GM19467 (cell line): ENCODE data around the gene ZNF784.

Experiments used
- ATAC-seq: cut with Tn5 transposase; IDR thresholded peaks from one replicate; pipeline ENCODE4 v1.9.1; 2021; ENCODE audit warnings: mild to moderate bottlenecking, moderate library complexity; ENCODE audit not compliant: unreplicated experiment

The ZNF784 gene

GRCh38 chr19:55644191-55644833 lies 19.9 kb upstream of the ZNF784 start:
- ATAC-seq, result no peak

GRCh38 chr19:55643887-55644176 lies 19.5 kb upstream of the ZNF784 start:
- no peak for ATAC-seq

- ATAC-seq, result no peak
Observed at GRCh38 chr19:55643003-55643886, 18.9 kb upstream of the ZNF784 start, which contains the start of gene ZNF581. Gene ZNF581 (plus strand): TSS chr19:55643649. CDS start chr19:55644572, 923 bp downstream.

GRCh38 chr19:55642153-55643002 lies 18.0 kb upstream of the ZNF784 start:
- no peak for ATAC-seq

GRCh38 chr19:55641426-55642152 lies 17.2 kb upstream of the ZNF784 start:
- no peak for ATAC-seq

GRCh38 chr19:55640577-55641425 lies 16.4 kb upstream of the ZNF784 start, which contains the start of gene ZNF580:
Gene ZNF580 (plus strand): TSS chr19:55641002. CDS start chr19:55642509, 1,507 bp downstream.
- no peak for ATAC-seq

GRCh38 chr19:55640043-55640576 lies 15.7 kb upstream of the ZNF784 start:
- no peak for ATAC-seq

- ATAC-seq, result no peak
Observed at GRCh38 chr19:55638864-55639359, 14.5 kb upstream of the ZNF784 start.

- no peak for ATAC-seq
Observed at GRCh38 chr19:55637534-55637933, 13.2 kb upstream of the ZNF784 start.

GRCh38 chr19:55636723-55637122 lies 12.4 kb upstream of the ZNF784 start:
- no peak for ATAC-seq

- ATAC-seq, result no peak
Observed at GRCh38 chr19:55635856-55636440, 11.6 kb upstream of the ZNF784 start.

- ATAC-seq, result no peak
Observed at GRCh38 chr19:55635334-55635717, 11.0 kb upstream of the ZNF784 start.

GRCh38 chr19:55633861-55634260 lies 9.5 kb upstream of the ZNF784 start:
- ATAC-seq, result no peak

GRCh38 chr19:55632463-55632834 lies 8.1 kb upstream of the ZNF784 start:
- ATAC-seq, result no peak

GRCh38 chr19:55626350-55626749 lies 2.0 kb upstream of the ZNF784 start:
- ATAC-seq, result no peak

GRCh38 chr19:55625004-55625326 lies 599 bp upstream of the ZNF784 start:
- ATAC-seq, result no peak

- ATAC-seq, result no peak
Observed at GRCh38 chr19:55623561-55623960, 805 bp downstream of the ZNF784 start.

- no peak for ATAC-seq
Observed at GRCh38 chr19:55623130-55623529, 1.2 kb downstream of the ZNF784 start.
